Left ventricle myocardium superior (tissue), 1 donor: ENCODE results near the gene CHMP1B. TPM values are rescaled to one million over a fixed set of nuclear protein-coding genes. Genes with fewer than 3 reads are reported as not detected.
A peak's percentile ranks its signal among the peaks of the same experiment; 100 is the strongest.
"Not testable (repeated sequence)": the region's sequence is repeated elsewhere in the genome, so short reads cannot be mapped to it uniquely, and the experiment has no call there.

ENCODE experiments used
- ATAC-seq: fragments of 200-7000 bp; cut with Tn5 transposase; one replicate; pipeline ENCODE4 v1.9.1; 2020; ENCODE audit warnings: mild to moderate bottlenecking, moderate library complexity
- DNase-seq: peaks from one replicate; pipeline ENCODE4 v3.0.0-alpha.2; 2020
- intact Hi-C: fragments of 100-400 bp; cut with micrococcal nuclease; formaldehyde crosslinking; loops from one replicate; pipeline ENCODE4 v1.11.0; 2022
- total RNA-seq: library from RNA; stranded (reverse); fragmentation: NEBNext Ultra II Directional; extraction: Animal tissue kit (Norgen Biotek cat#: 25700); gene quantifications from one replicate; pipeline ENCODE4 v1.2.1, GENCODE V29; 2021
- donor health status: DM: no; HTN: yes; CAD: no; lungs with severe emphysema.

CHMP1B gene
- total RNA-seq, 1 donor from 2014 or later, result 30.1 TPM

DNA sequence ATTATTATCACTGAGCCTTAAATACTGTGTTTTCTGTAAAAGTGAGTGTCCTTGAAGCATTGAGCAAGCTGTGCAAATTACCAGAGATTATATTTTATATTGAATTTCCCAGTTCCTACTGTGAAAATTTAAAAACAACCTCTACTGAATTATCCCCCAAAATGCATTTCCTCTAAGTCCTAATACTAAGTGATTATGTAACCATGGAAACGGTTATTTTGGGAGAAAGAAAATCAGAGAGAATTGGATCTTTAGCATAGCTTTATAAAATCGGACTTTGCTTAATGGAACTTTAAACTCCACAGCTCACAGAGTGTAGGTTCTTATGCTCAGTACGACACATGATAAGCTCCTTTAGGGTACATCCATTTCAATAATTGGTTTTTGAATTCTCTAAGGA is 19.3 kb upstream of the CHMP1B start:
- DNase-seq (no peak), ATAC-seq (no peak)
- intact Hi-C loops, result no loop called here

DNA sequence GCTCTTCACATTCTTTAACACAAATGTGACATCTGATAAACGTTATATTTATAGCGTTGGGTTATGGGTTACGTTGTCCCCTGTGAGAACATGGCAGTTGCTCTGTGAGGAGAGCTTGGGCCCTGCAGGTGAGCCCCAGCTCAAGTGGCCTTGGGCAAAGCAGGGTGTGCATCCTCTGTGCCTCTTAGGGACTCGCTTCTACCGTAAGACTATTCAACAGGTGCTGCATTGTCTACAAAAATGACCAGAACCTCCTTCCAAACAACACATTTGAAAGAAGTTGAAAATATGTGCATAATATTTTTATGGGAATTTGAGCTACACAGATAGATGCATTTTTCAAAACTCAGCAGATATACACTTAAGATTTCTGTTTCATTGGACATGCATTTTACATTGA is 16.4 kb upstream of the CHMP1B start:
- no peak for ATAC-seq
- intact Hi-C loops, result no loop called here
- no peak for DNase-seq

DNA sequence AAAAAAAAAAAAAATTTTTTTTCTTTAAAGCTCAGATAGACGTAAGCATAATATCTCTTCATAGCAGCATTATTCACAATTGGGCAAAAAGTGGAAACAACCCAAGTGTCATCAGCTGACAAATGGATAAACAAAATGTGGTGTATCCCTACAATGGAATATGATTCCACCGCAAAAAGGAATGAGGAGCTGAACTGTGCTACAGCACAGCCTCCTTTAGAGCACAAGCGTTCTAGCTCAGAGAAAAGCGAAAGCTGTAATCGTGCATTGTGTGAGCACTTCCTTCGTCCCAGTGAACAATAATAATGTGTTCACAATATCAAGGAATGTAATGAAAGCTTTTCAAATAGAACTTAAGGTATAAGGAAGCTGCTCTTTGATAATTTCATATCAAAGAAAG is 11.7 kb upstream of the CHMP1B start:
- intact Hi-C loops, result no loop called here
- no peak for DNase-seq
- no peak for ATAC-seq

DNA sequence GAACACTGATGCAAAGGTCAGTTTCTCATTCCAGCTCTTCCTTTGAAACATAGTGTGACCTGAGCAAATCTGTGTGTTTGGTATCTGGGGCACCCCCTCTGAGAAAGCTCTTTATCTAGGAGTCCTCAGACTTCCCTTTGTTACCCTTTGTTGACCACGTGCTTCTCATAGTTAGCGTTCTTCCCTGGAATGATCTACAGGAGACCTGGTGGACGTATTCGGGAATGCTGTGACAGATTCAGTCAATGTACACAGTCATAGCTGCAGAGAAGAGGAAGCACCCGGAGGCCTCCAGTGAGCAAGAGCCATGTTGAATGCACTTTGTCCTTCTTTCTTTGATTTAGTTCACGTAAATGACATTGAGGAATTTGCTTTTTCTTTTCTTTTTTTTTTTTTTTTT is 10.7 kb upstream of the CHMP1B start:
- ATAC-seq (no peak), DNase-seq (no peak)
- intact Hi-C loops, result no loop called here

DNA sequence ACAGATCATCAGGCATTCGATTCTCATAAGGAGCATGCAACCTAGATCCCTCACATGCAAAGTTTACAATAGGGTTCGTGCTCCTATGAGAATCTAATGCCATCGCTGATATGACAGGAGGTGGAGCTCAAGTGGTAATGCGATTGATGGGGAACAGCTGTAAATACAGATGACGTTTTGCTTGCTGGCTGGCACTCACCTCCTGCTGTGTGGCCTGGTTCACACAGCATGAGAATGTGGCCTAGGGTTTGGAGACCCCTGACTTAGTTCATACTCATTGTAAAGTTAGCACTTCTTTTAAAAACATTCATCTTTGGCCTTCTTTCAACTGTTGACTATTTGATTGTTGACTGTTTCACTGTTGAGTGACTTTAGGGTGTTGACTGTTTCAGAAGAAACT is 8.7 kb upstream of the CHMP1B start:
- intact Hi-C loops, result no loop called here
- DNase-seq, result no peak
- ATAC-seq, result no peak

DNA sequence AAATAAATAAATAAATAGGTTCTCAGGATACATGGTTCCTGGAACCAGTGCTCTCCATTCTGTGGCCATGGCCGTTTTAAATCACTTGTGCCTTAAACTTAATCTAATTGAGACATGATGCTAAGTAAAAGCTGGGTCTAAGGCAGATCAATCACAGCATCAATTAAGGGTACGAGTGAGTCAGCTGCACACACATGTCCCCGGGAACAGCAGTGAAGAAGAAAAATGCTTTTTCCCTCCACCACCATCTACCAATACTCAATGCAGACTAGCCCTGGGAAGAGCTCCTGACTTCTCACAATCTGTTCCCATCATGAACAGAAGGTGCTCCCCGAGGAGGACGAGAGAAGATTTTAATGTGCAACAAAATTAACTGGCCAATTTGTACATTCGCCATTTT is 6.8 kb upstream of the CHMP1B start:
- intact Hi-C loops, result no loop called here
- DNase-seq, result no peak
- no peak for ATAC-seq

DNA sequence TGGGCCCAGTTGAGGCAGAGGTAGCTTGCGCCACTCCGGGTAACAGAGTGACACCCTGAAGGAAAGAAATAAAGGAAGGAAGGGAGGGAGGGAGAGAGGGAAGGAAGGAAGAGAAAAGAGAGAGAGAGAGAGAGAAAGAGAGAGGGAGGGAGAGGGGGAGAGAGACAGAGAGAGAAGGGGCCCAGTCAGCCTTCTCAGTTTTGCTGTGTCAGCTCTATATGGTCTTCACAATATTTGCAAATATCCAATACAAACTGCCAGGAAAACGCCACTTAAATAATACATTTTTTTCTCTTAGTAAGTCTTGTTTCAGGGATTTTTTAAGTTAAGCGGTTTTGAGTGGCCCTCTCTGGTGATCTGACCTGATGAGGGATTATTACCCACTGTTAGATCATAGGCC is 5.6 kb upstream of the CHMP1B start:
- intact Hi-C loops, result no loop called here
- ATAC-seq (no peak), DNase-seq (no peak)

DNA sequence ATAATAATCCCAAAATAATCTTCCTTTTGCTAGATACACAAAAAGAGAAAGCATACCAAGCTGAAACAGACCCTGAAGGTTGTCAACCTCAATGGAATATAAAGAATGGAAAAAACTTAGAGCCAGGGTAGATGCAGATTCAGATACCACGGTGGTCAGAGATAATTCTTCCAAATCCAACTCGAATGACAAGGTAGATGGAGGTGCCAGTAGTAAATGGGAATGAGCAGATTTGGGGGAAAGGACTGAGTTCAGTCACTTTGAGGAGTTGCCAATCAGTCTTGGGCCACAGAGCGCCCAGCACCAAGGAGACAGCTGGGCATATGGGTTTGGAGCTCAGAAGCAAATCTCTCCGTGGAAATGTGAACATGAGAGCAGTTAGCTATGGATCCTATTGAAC is 3.4 kb upstream of the CHMP1B start:
- DNase-seq (no peak), ATAC-seq (no peak)
- intact Hi-C loops, result no loop called here

DNA sequence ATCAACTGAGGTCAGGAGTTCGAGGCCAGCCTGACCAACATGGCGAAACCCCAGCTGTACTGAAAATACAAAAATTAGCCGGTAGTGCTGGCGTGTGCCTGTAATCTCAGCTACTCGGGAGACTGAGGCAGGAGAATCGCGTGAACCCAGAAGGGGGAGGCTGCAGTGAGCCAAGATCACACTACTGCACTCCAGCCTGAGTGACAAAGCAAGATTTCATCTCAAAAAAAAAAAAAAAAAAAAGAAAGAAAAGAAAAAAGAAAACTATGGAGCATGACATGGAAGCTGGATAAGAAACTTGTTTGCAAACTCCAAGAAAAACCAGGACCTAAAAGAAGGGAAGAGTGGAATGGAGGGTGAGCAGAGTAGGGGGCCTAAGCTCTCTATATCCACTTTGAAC is 1.9 kb upstream of the CHMP1B start:
- DNase-seq (no peak), ATAC-seq (no peak)
- intact Hi-C loops, result no loop called here

DNA sequence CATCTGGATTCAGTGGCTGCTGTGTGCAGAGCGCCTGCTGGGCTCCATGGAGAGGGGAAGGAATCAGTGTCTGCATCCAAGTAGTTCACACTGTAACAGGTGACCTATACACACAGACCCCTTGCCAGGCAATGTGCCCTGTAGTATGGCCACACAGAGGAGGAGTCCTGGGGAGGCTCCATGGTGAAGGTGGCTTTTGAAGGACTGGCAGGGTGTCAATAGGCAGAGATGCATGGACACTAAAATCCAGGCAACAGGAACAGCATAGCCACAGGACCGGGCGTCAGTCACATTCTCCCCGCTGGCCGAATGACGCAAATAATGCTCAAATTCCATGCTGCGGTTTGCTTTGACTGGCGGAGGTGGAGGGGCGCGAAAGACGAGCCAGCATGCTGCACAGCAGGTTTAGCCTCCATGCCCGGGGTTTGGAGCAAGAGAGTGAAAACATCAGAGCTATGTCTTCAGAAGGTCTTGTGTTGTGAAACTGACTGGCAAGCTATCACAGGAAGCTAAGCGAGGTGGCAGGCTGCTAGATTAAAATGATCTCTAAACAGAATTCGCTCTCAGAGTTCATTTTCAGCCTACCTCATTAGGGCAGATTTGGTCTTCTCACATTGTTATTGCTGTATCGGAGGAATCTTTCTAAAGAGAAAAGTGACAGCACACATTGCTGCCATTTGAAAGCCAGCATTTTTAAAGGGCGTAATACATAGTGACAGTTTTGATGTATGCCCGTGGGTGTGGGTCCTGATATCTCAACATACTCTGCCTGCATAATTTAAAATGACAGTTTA is 1.2 kb upstream of the CHMP1B start:
- intact Hi-C loops, result no loop called here
- DNase-seq, result peak; percentile 67
- ATAC-seq, result peak; percentile 62

DNA sequence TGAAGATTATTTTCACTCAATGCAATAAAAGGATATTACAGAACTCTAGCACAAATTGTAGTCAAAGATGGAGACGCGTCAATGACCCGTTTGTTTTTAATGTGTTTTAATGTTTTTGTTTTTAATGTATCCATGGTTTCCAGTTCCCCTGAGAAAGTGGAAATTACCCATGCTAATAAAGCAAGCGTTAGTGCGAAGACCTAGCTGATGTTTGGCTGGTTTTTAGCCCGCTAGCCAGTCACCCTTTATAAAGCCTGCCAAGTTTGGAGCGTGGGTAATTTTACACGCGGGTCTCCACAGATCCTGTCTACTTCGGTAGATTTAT is 430 bp upstream of the CHMP1B start:
- DNase-seq (no peak), ATAC-seq (peak; percentile 67)
- intact Hi-C loops, result no loop called here

DNA sequence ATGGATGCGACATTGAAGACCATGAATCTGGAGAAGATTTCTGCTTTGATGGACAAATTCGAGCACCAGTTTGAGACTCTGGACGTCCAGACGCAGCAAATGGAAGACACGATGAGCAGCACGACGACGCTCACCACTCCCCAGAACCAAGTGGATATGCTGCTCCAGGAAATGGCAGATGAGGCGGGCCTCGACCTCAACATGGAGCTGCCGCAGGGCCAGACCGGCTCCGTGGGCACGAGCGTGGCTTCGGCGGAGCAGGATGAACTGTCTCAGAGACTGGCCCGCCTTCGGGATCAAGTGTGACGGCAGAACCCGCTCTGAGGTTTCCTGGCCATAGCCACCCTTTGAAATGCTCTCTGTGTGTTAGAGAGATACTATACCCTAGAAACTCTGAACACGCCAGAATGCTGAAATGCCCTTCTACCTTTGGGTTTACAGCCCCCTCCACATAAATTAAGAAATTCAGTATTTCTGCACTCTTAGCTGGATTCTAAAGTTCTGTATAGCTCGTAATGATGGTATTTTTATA is 659 bp downstream of the CHMP1B start:
- ATAC-seq (peak; percentile 11), DNase-seq (peak; percentile 36)
- intact Hi-C loops, result no loop called here

DNA sequence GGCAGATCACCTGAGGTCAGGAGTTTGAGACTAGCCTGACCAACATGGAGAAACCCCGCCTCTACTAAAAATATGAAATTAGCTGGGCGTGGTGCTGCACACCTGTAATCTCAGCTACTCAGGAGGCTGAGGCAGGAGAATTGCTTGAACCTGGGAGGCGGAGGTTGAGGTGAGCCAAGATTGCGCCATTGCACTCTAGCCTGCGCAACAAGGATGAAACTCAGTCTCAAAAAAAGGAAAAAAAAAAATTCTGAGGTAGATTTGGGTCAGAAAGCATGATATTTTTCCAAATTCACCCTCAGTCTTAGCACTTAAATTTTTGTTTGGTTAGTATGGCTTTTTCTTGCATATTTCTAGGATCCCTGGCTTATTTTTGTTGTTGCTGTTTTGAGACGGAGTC is 3.3 kb downstream of the CHMP1B start:
- intact Hi-C loops, DNase-seq, ATAC-seq: not testable (repeated sequence)

DNA sequence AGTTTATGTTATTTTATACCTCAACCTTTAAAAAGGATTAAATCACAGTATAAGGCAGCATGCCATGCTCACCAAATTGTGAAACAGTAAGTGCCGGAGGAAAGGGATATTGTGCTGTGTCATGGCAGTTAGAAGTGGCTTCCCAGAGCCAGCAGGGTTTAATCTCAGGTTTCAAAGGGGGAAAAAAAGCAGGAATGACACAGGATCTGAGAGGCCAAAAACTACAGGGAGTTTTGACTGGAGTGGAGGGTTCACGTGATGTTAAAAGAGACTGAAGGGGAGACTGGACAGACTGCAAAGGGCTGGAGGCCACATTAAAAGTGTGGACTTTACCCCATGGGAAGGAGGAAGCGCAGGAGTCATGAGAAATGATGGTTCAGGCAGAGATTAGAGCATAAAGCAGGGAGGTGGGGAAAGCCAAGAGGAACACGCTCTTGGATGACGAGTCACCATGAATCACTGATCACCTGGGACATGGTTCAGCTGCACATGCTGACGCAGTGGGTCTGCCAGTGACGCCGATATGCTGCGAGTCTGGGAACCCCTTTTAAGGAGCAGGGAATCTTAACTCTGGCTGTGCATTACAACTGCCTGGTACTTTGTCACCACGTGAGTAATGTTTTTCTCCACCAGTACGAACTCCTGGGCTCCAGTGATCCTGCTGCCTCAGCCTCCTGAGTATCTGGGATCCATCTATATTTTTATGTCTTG is 6.1 kb downstream of the CHMP1B start:
- peak; percentile 63 for DNase-seq
- intact Hi-C loops, result no loop called here
- ATAC-seq, result peak; percentile 84

DNA sequence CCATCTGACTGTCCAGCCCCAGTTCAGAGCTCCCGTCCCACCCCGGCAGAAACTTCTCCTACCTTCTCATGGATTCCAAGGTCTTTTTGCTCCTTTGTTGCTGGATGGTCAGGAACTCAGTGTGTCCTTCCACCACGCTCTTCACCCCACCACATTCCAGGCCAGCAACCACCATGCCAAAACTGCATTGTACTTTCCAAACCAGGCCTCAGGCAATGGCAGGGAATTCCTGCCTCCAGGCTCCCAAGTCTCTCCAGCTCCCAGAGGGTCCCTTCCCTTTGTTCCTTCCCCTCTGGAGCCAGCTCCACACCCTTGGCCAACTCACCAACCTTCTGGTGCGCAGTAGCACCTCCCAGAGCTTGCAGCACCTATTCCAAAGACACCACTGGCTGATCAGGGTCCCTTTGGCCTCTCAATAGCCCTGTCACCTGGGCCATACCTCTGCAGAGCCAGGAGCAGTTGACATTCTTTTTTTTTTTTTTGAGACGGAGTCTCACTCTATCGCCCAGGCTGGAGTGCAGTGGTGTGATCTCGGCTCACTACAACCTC is 8.1 kb downstream of the CHMP1B start:
- intact Hi-C loops, result no loop called here
- no peak for ATAC-seq
- no peak for DNase-seq

DNA sequence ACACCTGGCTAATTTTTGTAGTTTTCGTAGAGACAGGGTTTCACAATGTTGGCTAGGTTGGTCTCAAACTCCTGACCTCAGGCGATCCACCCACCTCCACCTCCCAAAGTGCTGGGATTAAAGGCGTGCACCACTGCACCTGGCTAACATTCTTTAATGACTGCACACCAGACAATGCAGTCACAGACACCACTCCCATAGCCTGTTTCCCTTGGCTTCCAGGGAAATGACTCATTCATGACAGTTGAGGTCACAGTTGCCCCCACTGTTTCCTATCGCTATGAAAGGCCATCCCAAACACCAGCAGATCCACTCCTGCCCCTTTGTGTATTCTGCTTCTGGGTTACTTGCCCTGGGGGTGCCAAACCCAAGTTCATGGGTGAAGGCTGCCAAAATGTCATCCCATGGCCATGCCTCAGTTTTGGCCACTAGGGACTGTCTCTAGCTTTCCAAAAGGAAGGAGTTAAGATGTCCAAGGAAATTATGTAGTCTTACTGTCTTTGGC is 8.7 kb downstream of the CHMP1B start:
- ATAC-seq (no peak), DNase-seq (no peak)
- intact Hi-C loops, result no loop called here

DNA sequence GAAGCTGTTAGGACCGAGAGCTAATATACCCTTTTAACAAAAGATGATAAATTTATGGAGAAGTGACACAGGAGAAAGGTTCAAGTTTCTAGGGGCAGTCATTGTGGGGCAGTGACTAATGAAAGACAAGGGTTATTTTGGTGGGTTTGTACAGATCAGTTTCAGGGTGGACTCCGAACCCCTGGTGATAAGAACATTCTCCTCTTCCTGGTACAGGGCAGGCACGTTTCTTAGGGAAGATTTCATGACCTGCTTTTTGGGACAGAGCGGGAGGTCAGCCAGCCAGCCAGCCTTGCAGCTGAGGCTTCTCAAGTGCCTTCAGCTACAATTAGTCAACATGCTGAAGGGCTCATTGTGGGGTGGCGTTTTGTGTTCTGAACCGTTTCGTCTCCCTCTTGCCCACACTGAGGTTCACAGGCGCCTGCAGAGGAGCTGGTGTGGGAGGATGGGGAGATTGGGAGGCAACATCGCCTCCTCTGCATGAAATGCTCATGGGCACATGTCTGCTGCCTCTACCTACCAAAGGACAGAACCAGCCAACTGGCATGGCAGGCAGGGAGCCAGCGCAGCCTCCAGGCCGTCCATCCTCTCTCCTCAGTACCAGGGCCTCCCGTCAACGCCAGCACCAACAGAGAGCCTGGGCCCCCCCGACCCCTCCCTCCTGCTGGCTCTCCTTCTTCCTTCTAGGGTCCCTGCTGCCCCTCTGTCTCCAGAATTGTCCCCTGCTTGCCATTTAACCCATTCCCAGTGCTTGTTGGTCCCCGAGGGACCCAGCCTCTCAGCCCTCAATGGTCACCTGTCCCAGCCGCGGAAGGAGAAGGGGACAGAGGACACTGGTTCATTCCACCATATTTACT is 9.6 kb downstream of the CHMP1B start:
- no peak for ATAC-seq
- intact Hi-C loops, result no loop called here
- DNase-seq, result no peak

DNA sequence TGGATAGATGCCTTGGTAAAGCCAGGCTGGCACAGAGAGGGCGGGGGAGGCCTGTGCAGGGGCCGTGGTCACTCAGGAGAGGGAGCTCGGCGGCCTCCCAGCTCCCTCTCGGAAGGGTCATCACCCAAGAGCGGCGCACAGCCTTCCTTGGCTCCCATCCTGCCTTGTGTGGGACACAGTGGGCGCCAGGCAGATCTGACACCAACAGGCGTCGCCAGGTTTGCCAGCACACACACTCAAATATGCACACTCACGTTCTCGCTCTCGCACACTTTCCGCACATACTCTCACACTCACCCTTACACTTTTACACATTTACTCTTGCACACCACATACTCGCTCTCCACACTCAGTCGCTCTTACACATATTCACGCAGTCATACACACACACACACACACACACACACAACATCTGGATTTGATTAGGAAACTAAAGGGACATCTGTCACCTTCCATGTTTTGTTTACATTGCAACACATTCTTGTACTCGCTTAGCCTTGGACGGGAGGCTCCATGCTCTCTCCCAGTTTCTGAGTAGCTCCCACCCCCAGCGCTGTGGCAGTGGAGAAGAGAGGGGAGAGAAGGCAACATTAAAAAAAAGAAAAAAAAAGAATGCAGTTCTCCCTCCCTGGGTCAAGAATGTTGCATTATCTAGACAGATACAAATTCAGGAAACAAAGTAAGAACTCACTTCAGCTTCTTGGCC is 10.5 kb downstream of the CHMP1B start:
- ATAC-seq (no peak), DNase-seq (no peak)
- intact Hi-C loops, result no loop called here
